Raji (cell line): ENCODE data around the gene MTRF1L.

Experiments
- POLR2A ChIP-seq: IDR thresholded peaks from 2 replicates; pipeline ENCODE4 v1.6.1; 2011; ENCODE audit warnings: low read depth, low read length, control low read depth; ENCODE audit not compliant: insufficient read depth

MTRF1L gene

DNA sequence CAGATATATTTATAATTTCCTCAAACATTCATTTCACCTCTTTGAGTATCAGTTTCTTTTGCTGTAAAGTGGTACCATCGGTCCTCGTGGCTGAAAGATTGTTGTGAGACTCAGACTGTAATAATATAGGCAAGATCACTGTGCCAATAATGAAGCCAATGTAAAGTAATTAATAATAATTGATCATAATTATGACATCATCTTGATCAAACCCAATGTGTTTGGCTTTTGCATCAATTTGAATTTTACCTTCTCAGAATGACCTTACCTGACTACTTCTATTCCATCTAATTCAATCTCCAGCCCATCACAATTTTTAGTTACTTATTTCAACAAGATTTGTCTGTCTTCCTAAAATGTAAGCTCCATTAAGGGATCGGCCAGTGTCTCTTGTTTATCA is 15.8 kb upstream of the MTRF1L start:
- no peak for TF ChIP-seq POLR2A

DNA sequence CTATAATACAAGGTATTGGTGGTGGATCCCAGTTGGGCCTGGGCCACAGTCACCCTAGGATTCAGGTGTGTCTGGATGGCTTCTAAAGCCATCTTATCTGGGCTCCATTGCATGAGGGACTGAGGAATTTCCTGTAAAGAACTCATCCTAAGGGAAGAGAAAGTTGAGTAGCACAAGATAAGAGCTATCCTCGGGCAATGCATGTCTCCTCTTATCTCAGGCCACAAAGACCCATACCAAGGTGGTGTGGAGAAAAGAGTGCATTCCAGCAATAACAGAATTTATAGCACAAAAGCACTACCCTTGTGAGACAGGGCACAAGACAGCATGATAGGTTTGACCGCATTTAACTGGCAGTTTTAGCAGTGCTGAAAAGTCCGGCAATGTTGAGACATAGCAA is 14.3 kb upstream of the MTRF1L start:
- no peak for TF ChIP-seq POLR2A

DNA sequence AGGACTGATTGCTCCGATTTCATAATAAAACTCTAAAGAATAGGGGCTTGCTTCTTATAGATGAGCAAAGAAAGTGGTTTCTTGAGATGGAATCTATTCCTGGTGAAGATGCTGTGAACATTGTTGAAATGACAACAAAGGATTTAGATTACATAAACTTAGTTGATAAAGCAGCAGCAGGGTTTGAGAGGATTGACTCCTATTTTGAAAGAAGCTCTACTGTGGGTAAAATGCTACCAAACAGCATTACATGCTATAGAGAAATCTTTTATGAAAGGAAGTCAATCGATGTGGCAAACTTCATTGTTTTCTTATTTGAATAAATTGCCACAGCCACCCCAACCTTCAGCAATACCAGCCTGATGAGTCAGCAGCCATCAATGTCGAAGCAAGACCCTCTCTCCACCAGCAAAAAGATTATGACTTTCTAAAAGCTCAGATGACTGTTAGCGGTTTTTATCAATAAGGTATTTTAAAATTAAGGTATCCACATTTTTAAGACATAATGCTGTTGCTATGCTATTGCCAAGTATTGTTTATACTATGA is 12.7 kb upstream of the MTRF1L start:
- TF ChIP-seq POLR2A, result no peak

GRCh38 chr6:153013438-153013837 is 10.9 kb upstream of the MTRF1L start:
- no peak for TF ChIP-seq POLR2A

GRCh38 chr6:153012856-153013255 is 10.3 kb upstream of the MTRF1L start:
- no peak for TF ChIP-seq POLR2A

DNA sequence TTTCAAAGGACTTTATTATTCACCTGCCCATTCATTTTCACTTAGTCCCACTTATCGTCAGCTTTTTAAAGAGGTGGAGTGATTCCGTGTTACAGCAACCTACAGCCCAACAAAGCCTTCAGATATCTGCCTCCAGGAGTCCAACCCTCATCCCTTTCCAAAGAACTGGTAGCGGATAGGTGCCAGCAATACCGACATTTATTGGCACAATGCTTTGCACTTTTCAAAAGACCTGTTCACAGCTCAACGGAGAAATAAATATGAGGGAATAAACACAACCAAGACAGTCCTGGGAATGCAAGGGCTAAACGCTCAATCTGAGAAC is 819 bp upstream of the MTRF1L start:
- no peak for TF ChIP-seq POLR2A

DNA sequence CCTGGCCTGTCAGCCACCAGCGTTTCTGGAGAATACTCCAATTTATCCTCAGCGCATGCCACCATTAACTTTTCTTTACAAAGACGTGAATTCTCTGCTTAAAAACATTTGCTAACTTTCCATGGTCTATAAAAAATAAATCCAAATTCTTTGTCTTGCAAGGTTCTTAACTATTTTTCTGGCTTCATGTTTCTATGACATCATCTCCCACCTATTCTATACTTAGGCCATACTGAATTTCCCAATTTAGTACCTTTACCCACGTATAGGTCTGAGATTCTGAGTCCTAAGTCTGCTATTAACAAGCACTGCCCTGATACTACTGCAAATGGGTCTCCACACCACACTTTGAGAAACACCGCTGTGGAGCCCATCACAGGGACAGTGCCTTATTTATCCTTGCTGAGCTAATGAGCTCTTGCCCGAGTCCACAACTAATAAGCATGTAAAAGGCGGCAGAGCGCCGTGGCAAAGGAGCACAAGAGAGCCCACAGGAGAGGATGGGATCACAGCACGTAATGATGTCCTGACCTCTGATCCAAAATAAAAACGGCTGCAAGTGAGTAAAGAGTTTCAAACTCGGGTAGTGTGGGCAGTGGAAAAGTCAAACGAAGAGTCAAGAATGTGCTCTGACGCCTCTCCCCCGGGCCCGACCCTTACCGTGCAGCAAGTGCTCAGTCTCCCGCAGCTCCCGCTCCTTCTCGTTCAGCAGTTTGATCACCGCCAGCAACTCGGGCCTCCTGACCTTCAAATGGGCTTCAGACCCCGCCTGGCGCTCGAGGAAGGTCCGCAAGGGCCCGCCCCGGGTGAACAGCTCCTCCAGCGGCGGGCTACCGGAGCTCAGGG is 519 bp downstream of the MTRF1L start:
- no peak for TF ChIP-seq POLR2A

DNA sequence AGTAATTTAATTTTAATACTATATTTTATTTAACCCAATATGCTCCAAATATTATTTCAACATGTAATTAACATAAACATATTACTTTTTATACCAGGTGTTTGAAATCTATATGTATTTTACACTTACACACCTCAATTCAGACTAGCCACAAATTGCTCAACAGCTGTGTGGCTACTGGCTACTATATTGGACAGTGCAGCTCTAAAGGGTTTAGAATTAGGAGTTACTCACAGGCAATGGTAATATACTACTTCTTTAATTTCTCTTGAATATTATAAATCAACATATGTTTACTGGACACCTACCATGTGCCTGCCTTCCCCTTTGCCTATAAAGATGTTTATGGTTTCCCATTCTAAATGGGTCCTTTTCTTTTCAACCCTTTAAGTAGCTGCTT is 2.3 kb downstream of the MTRF1L start:
- TF ChIP-seq POLR2A, result no peak

- TF ChIP-seq POLR2A, result no peak
Measured at GRCh38 chr6:152993847-152994246, 8.7 kb downstream of the MTRF1L start.

DNA sequence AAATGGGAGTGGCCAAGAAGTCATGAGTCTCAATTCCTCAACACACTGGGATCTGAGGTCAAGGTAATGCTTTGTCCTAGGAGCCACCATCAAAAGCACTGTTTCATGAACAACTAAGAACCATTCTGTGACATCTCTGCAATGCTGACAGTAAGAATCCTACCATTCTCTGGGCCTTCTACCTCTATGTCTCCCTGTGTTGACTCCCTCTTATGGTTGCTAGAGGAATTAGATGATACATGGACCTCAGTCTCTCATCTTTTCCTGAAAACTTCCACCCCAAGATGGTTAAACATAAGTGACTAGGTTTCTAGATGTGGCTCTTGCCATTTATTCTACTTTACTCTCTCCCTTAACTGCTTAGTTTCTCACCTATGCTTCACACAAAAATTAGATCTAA is 9.1 kb downstream of the MTRF1L start:
- TF ChIP-seq POLR2A, result no peak

DNA sequence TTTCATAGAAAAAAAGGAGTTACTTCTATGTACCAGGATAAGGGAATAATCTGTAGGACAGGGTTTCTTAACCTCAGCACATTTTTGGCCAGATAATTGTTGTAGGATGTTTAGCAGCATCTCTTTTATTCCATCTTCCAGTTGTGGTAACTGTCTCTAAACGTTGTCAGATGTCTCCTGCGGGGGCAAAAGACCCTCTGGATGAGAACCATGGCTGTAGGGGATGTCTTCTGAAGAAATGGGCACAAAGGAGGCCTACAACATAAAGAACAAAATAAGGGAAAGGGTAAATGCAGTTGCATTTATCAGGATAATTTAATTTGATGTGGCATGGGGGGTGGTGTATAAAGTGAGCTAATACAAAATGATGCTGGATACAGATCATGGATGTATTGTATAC is 15.5 kb downstream of the MTRF1L start:
- TF ChIP-seq POLR2A, result no peak

DNA sequence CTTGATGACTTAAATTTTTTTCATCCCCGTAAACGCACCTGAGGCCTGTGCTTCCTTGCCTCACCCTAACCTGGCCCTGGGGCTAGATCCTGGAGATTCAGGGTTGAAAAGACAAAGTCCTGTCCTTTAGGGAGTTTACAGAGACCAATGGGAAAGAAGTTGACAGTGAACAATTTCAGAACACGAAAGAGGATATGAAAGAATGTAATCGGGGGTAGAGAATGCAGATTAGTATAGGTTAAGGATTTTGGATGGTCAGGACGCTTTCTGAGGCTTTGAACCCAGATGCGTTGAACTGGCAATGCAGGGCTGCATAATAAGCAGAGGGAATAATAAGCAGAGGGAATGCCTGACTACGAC is 18.0 kb downstream of the MTRF1L start:
- no peak for TF ChIP-seq POLR2A

GRCh38 chr6:152983637-152984512 is 18.6 kb downstream of the MTRF1L start:
- TF ChIP-seq POLR2A, result peak; percentile 86

GRCh38 chr6:152982904-152983636 is 19.4 kb downstream of the MTRF1L start, which contains the start of gene FBXO5:
Gene FBXO5 (minus strand): TSS chr6:152983041. CDS start chr6:152982959, 82 bp downstream.
- peak; percentile 80 for TF ChIP-seq POLR2A
